ENCODE results near the gene FAM120A. TPM values are rescaled to one million over a fixed set of nuclear protein-coding genes. Genes with fewer than 3 reads are reported as not detected.

FAM120A gene
- total RNA-seq, 1 donor from 2014 or later = 109 TPM

GRCh38 chr9:93453047-93453914 lies 1.8 kb downstream of the FAM120A start, which contains the start of gene FAM120AOS:
Gene FAM120AOS (minus strand): TSS chr9:93453581. CDS start chr9:93452709, 872 bp downstream.
- Histone ChIP-seq H3K27ac (peak within 1 kb of the TSS; percentile 95), H3K9me3 (no peaks in the 10 kb centered on the region), H3K4me1 (peaks cover 57% of the 10 kb centered on the region), H3K4me3 (peak within 1 kb of the TSS; percentile 86), H3K27me3 (no peaks in the 10 kb centered on the region), H3K36me3 (peaks cover 16% of the 10 kb centered on the region)
- no peak for TF ChIP-seq CTCF (IDR thresholded peaks at IDR 0.05)
- peak; percentile 89 for ATAC-seq
- peak; percentile 94 for DNase-seq
- intact Hi-C loops (cut with DNase I) = no loop called here

- Histone ChIP-seq H3K4me3 (no peak overlapping the region), H3K27ac (no peak overlapping the region), H3K27me3 (no peaks in the 10 kb centered on the region), H3K36me3 (no peaks in the 10 kb centered on the region), H3K4me1 (peaks cover 66% of the 10 kb centered on the region), H3K9me3 (no peaks in the 10 kb centered on the region)
- ATAC-seq (no peak), DNase-seq (no peak)
- intact Hi-C loops (cut with DNase I) = no loop called here
- no peak for TF ChIP-seq CTCF (IDR thresholded peaks at IDR 0.05)
These were observed 4.5 kb downstream of the FAM120A start for GRCh38 chr9:93456022-93456421.

GRCh38 chr9:93456504-93456903 lies 5.0 kb downstream of the FAM120A start:
- intact Hi-C loops (cut with DNase I) = no loop called here
- no peak overlapping the region for H3K4me3 ChIP-seq
- H3K27ac ChIP-seq = no peak overlapping the region
- H3K27me3 ChIP-seq = no peaks in the 10 kb centered on the region
- no peaks in the 10 kb centered on the region for H3K9me3 ChIP-seq
- no peak for ATAC-seq
- TF ChIP-seq CTCF (IDR thresholded peaks at IDR 0.05) = no peak
- no peaks in the 10 kb centered on the region for H3K36me3 ChIP-seq
- peaks cover 66% of the 10 kb centered on the region for H3K4me1 ChIP-seq
- DNase-seq = no peak

GRCh38 chr9:93457006-93457405 lies 5.5 kb downstream of the FAM120A start:
- no peaks in the 10 kb centered on the region for H3K27me3 ChIP-seq
- no peak overlapping the region for H3K27ac ChIP-seq
- peaks cover 66% of the 10 kb centered on the region for H3K4me1 ChIP-seq
- intact Hi-C loops (cut with DNase I) = no loop called here
- ATAC-seq = no peak
- DNase-seq = no peak
- no peaks in the 10 kb centered on the region for H3K9me3 ChIP-seq
- no peaks in the 10 kb centered on the region for H3K36me3 ChIP-seq
- no peak for TF ChIP-seq CTCF (IDR thresholded peaks at IDR 0.05)
- H3K4me3 ChIP-seq = no peak overlapping the region

GRCh38 chr9:93458712-93459111 lies 7.2 kb downstream of the FAM120A start:
- Histone ChIP-seq H3K4me3 (no peak overlapping the region), H3K27me3 (no peaks in the 10 kb centered on the region), H3K4me1 (peaks cover 66% of the 10 kb centered on the region), H3K9me3 (no peaks in the 10 kb centered on the region), H3K36me3 (no peaks in the 10 kb centered on the region), H3K27ac (peak overlapping the region; percentile 4)
- intact Hi-C loops (cut with DNase I) = no loop called here
- no peak for DNase-seq
- ATAC-seq = peak; percentile 32
- TF ChIP-seq CTCF (IDR thresholded peaks at IDR 0.05) = no peak

Measured in upper lobe of right lung (tissue), 1 donor.